DND-41 (cell line): ENCODE measurements around the gene TEAD1.

Experiments used
- ATAC-seq: fragments of 200-7000 bp; cut with Tn5 transposase; 3 replicates; pipeline ENCODE4 v1.9.1; 2021; ENCODE audit warnings: low read depth; ENCODE audit not compliant: insufficient read depth
- DNase-seq: peaks from one replicate; pipeline ENCODE4 v3.0.0-alpha.2; 2020
- H2AFZ ChIP-seq: 2 replicates; pipeline ENCODE4 v1.6.0; 2012; ENCODE audit warnings: low read depth, low read length
- H3K27ac ChIP-seq: 2 replicates; pipeline ENCODE4 v1.5.1; 2012; ENCODE audit warnings: low read length, inconsistent platforms
- H3K27me3 ChIP-seq: fragments of 200-600 bp; sonication (generic); 2 replicates; pipeline ENCODE4 v1.6.0; 2012; ENCODE audit warnings: low read length, mild to moderate bottlenecking, inconsistent platforms; ENCODE audit not compliant: insufficient read depth, poor library complexity
- H3K36me3 ChIP-seq: 2 replicates; pipeline ENCODE4 v1.5.1; 2012; ENCODE audit warnings: low read length, inconsistent platforms; ENCODE audit not compliant: insufficient read depth
- H3K4me1 ChIP-seq: 2 replicates; pipeline ENCODE4 v1.5.1; 2012; ENCODE audit warnings: mild to moderate bottlenecking, low read length; ENCODE audit not compliant: insufficient read depth
- H3K4me2 ChIP-seq: 2 replicates; pipeline ENCODE4 v1.6.0; 2012; ENCODE audit warnings: mild to moderate bottlenecking, moderate library complexity, low read length, inconsistent platforms; ENCODE audit not compliant: insufficient read depth
- H3K4me3 ChIP-seq, 2 experiments: fragments of 200-600 bp in 1 of 2; shearing (Covaris generic) in 1 of 2; 2 replicates each; pipeline ENCODE4 v1.5.1; 2012 to 2016; ENCODE audit warnings: inconsistent platforms in 2 of 2, low read length in 2 of 2, mild to moderate bottlenecking in 2 of 2, low read depth in 1 of 2, moderate library complexity in 1 of 2
- H3K79me2 ChIP-seq: 2 replicates; pipeline ENCODE4 v1.6.0; 2012; ENCODE audit warnings: low read length, inconsistent platforms; ENCODE audit not compliant: insufficient read depth
- H3K9ac ChIP-seq: 2 replicates; pipeline ENCODE4 v1.6.0; 2012; ENCODE audit warnings: low read depth, mild to moderate bottlenecking, inconsistent platforms, low read length, moderate library complexity
- H3K9me3 ChIP-seq: 2 replicates; pipeline ENCODE4 v1.5.1; 2012; ENCODE audit warnings: low read length, moderate library complexity, mild to moderate bottlenecking, inconsistent platforms; ENCODE audit not compliant: insufficient read depth, severe bottlenecking
- H4K20me1 ChIP-seq: 2 replicates; pipeline ENCODE4 v1.6.0; 2012; ENCODE audit warnings: low read length; ENCODE audit not compliant: insufficient read depth
- CTCF ChIP-seq: IDR thresholded peaks from 2 replicates; pipeline ENCODE4 v1.5.1; 2012; ENCODE audit warnings: borderline replicate concordance, low read length, moderate library complexity, mild to moderate bottlenecking; ENCODE audit not compliant: poor library complexity, severe bottlenecking; ENCODE audit errors: extremely low read depth
- EZH2 ChIP-seq: IDR thresholded peaks from 3 replicates; pipeline ENCODE4 v1.6.1; 2012; ENCODE audit warnings: borderline replicate concordance, low read depth, mild to moderate bottlenecking, moderate library complexity, low read length, inconsistent platforms; ENCODE audit not compliant: severe bottlenecking

Gene TEAD1

GRCh38 chr11:12822392-12823022 is 148.3 kb downstream of the TEAD1 start:
- H4K20me1 ChIP-seq, result no peaks in the 10 kb centered on the region
- TF ChIP-seq EZH2 (no peak), CTCF (no peak)
- H3K9me3 ChIP-seq, result no peaks in the 10 kb centered on the region
- ATAC-seq (no peak), DNase-seq (no peak)
- H3K27ac ChIP-seq, result no peak overlapping the region
- no peak overlapping the region for H3K4me2 ChIP-seq
- H3K4me3 ChIP-seq, result no peak overlapping the region
- H3K9ac ChIP-seq, result no peak overlapping the region
- peaks cover 2% of the 10 kb centered on the region for H3K4me1 ChIP-seq
- H3K27me3 ChIP-seq, result peaks cover 3% of the 10 kb centered on the region
- no peak overlapping the region for H2AFZ ChIP-seq
- H3K79me2 ChIP-seq, result no peaks in the 10 kb centered on the region
- H3K36me3 ChIP-seq, result no peaks in the 10 kb centered on the region

GRCh38 chr11:12824281-12825041 is 150.2 kb downstream of the TEAD1 start:
- no peak for DNase-seq
- Histone ChIP-seq H3K4me3 (no peak overlapping the region), H3K27ac (no peak overlapping the region), H3K9me3 (no peaks in the 10 kb centered on the region), H3K4me1 (peaks cover 20% of the 10 kb centered on the region), H3K36me3 (no peaks in the 10 kb centered on the region), H3K4me2 (no peak overlapping the region), H3K9ac (no peak overlapping the region), H3K79me2 (no peaks in the 10 kb centered on the region), H3K27me3 (peaks cover 13% of the 10 kb centered on the region), H4K20me1 (no peaks in the 10 kb centered on the region), H2AFZ (no peak overlapping the region)
- ATAC-seq, result no peak
- TF ChIP-seq EZH2 (no peak), CTCF (no peak)

DNA sequence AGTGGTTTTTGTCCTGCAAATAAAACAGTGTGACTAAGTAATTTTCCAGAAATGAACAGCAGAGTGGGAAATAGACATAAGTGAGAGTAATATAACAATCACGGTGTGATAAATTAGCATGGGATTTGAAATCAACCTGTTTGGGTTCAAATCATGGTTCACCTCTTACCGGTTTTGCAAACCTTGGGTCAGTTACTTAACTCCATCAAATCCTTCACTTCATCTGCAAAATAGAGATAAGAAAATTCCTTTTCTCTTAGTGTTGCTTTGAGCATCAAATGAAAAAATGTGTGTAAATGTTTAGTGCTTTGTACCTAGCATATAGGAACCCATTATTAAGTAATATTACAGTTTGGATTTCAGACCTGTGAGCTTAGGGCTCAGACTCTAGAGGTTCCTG is 152.2 kb downstream of the TEAD1 start:
- Histone ChIP-seq H3K9me3 (no peaks in the 10 kb centered on the region), H3K4me1 (peaks cover 20% of the 10 kb centered on the region), H3K36me3 (no peaks in the 10 kb centered on the region), H3K27ac (no peak overlapping the region), H3K9ac (no peak overlapping the region), H3K4me2 (no peak overlapping the region), H3K27me3 (peaks cover 13% of the 10 kb centered on the region), H4K20me1 (no peaks in the 10 kb centered on the region), H2AFZ (no peak overlapping the region), H3K4me3 (no peak overlapping the region), H3K79me2 (no peaks in the 10 kb centered on the region)
- TF ChIP-seq CTCF (no peak), EZH2 (no peak)
- ATAC-seq (no peak), DNase-seq (no peak)
